K562 (cell line): ENCODE measurements around the gene ANXA3. TPM values are rescaled to one million over a fixed set of nuclear protein-coding genes. Genes with fewer than 3 reads are reported as not detected.
A peak's percentile ranks its signal among the peaks of the same experiment; 100 is the strongest.

ENCODE experiments used
- CAMTA2 ChIP-seq: fragments of 250-450 bp; sonication (Bioruptor Pico); conservative IDR thresholded peaks from 2 replicates; pipeline ENCODE4 v1.5.1; 2022
- CHD2 ChIP-seq: IDR thresholded peaks from 2 replicates; pipeline ENCODE4 v1.6.1; 2011; ENCODE audit warnings: low read depth, low read length
- ELF2 ChIP-seq: fragments of 250-450 bp; sonication (Bioruptor Pico); IDR thresholded peaks from 2 replicates; pipeline ENCODE4 v1.5.0; 2021; ENCODE audit warnings: mild to moderate bottlenecking
- ESRRA ChIP-seq: fragments of 450-650 bp; IDR thresholded peaks from 2 replicates; pipeline ENCODE4 v1.6.1; 2014; ENCODE audit warnings: low read depth, mild to moderate bottlenecking, moderate library complexity, borderline replicate concordance
- HDAC1 ChIP-seq, 2 experiments: fragments of 450-650 bp; IDR thresholded peaks; 2 replicates each; pipeline ENCODE4 v1.6.1; 2016 to 2017; ENCODE audit warnings: inconsistent platforms in 1 of 2, mild to moderate bottlenecking in 1 of 2, moderate library complexity in 1 of 2
- HDGF ChIP-seq: fragments of 450-650 bp; IDR thresholded peaks from 2 replicates; pipeline ENCODE4 v1.6.1; 2016
- KLF10 ChIP-seq: fragments of 250-450 bp; sonication (Bioruptor Pico); IDR thresholded peaks from 2 replicates; pipeline ENCODE4 v1.6.1; 2021; ENCODE audit warnings: matching md5 sums
- NR4A1 ChIP-seq, 2 experiments: fragments of 250-450 bp in 1 of 2; fragments of 450-650 bp in 1 of 2; sonication (Bioruptor Pico) in 1 of 2; IDR thresholded peaks; 2 replicates each; pipeline versions ENCODE4 v1.4.0 to v1.6.1; 2016 to 2020; ENCODE audit warnings: mild to moderate bottlenecking in 2 of 2, missing compliant biosample characterization in 1 of 2, missing genetic modification characterization in 1 of 2, moderate library complexity in 1 of 2
- PHTF2 ChIP-seq: fragments of 250-450 bp; sonication (Bioruptor Pico); IDR thresholded peaks from 2 replicates; pipeline ENCODE4 v1.5.0; 2021; ENCODE audit warnings: mild to moderate bottlenecking
- SREBF1 ChIP-seq: fragments of 150-350 bp; IDR thresholded peaks from 2 replicates; pipeline ENCODE4 v1.6.1; 2014; ENCODE audit warnings: antibody characterized with exemption, low read depth, low read length, borderline replicate concordance
- TSHZ1 ChIP-seq: fragments of 250-450 bp; sonication (Bioruptor Pico); IDR thresholded peaks from 2 replicates; pipeline ENCODE4 v1.4.0; 2020; ENCODE audit warnings: mild to moderate bottlenecking, moderate library complexity
- UBTF ChIP-seq, 2 experiments: IDR thresholded peaks; 2 replicates each; pipeline ENCODE4 v1.6.1; 2012; ENCODE audit warnings: improper control_type of control experiment in 2 of 2, low read depth in 2 of 2, low read length in 2 of 2, borderline replicate concordance in 1 of 2
- ZFP36 ChIP-seq: fragments of 150-350 bp; IDR thresholded peaks from 2 replicates; pipeline ENCODE4 v1.6.1; 2018; ENCODE audit warnings: low read length, low read depth; ENCODE audit not compliant: partially characterized antibody
- ZNF165 ChIP-seq: fragments of 250-450 bp; sonication (Bioruptor Pico); IDR thresholded peaks from 2 replicates; pipeline ENCODE4 v1.4.0; 2020; ENCODE audit warnings: borderline replicate concordance
- ZNF232 ChIP-seq: sonication (generic); formaldehyde crosslinking; IDR thresholded peaks from 2 replicates; pipeline ENCODE4 v1.8.0; 2022; ENCODE audit warnings: mild to moderate bottlenecking, missing genetic modification reagents
- ZNF274 ChIP-seq: IDR thresholded peaks from 2 replicates; pipeline ENCODE4 v1.6.1; 2011; ENCODE audit warnings: low read depth, mild to moderate bottlenecking, low read length, moderate library complexity, borderline replicate concordance
- ZNF316 ChIP-seq: fragments of 450-650 bp; IDR thresholded peaks from 2 replicates; pipeline ENCODE4 v1.6.1; 2016
- ZNF707 ChIP-seq: fragments of 250-450 bp; sonication (Bioruptor Pico); conservative IDR thresholded peaks from 2 replicates; pipeline ENCODE4 v1.8.0; 2022; ENCODE audit warnings: inconsistent platforms, mild to moderate bottlenecking, moderate library complexity
- polyA plus RNA-seq, 8 experiments: library from polyadenylated mRNA; depleted of rRNA in 4 of 8; stranded (reverse) in 5 of 8; unstranded in 3 of 8; fragments of >200 nt; fragmentation: Nextera tagmentation in 2 of 8; fragmentation: Illumina TruSeq in 1 of 8; extraction: Ambion mirVana in 2 of 8; extraction: Trizol in 1 of 8; gene quantifications; 2 replicates each; pipeline versions ENCODE4 v1.2.1 to v1.2.3, GENCODE V29; 2011 to 2014; ENCODE audit warnings: inconsistent platforms in 1 of 8, missing spikeins in 1 of 8
- total RNA-seq, 7 experiments: library from RNA; depleted of rRNA in 6 of 7; stranded (reverse); fragments of >200 nt in 6 of 7; fragmentation: Illumina TruSeq in 2 of 7; extraction: Trizol in 2 of 7; gene quantifications; 2 replicates each; pipeline versions ENCODE4 v1.2.1 to v1.2.3, GENCODE V29; 2011 to 2021; ENCODE audit warnings: low replicate concordance in 1 of 7
- TF ChIP-seq, protein P1 (sequence below): fragments of 250-450 bp; sonication (Bioruptor Pico); IDR thresholded peaks from 2 replicates; pipeline ENCODE4 v1.8.0; 2022; ENCODE audit warnings: moderate library complexity, mild to moderate bottlenecking, inconsistent platforms
- TF ChIP-seq, protein P2 (sequence below): fragments of 450-650 bp; IDR thresholded peaks from 2 replicates; pipeline ENCODE4 v1.6.1; 2016; ENCODE audit warnings: mild to moderate bottlenecking

Gene ANXA3
- total and polyA plus RNA-seq, 9 of the 15 experiments (the other 6 are each of a cell fraction or from before 2014, with no cell fraction given): 6.3 to 15.5 (median 9.8) TPM

DNA sequence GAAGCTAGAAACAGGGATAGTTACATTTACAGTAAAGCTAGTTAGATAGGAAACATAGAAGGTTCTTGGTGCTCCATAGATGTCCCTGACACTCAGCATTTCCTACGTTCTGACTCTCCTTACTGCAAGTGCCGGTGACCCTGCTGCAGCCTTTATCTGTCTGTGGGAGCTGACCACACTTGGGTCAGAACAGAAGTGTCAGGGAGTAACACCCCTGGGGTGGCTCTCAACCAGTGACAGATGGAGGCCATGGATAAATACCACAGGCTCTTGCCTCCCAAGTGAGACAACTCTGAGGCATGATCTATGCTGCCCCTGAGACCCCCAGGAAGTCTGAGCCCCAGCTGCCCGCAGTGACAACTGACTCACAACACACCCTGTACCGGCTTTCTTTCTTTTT is 69.8 kb downstream of the ANXA3 start (continued):
- TF ChIP-seq ESRRA (peak; percentile 48; the same call in 1 of the 2 replicates), HDGF (no peak), PHTF2 (CRISPR knock-in tag) (no peak), SREBF1 (no peak), HDAC1 (IDR thresholded peaks at IDR 0.05) (peak in 1 of 2 experiments; percentile 79; a peak in 2 of 4 replicates), ZNF316 (peak; percentile 59), NR4A1 (CRISPR knock-in tag; IDR thresholded peaks at IDR 0.05) (no peak), NR4A1 (tag; IDR thresholded peaks at IDR 0.05) (peak; percentile 66; the same call in 1 of the 2 replicates), ZNF232 (CRISPR knock-in tag) (no peak), CHD2 (no peak), ELF2 (CRISPR knock-in tag) (no peak), ZFP36 (no peak), ZNF165 (no peak), ZNF707 (no peak), UBTF (IDR thresholded peaks at IDR 0.05; ENCODE audit: borderline replicate concordance in 1 of 2, low read depth in 2 of 2, low read length in 2 of 2) (peak in 1 of 2 experiments; percentile 64; a peak in 1 of 4 replicates), CAMTA2 (no peak), KLF10 (CRISPR knock-in tag) (no peak), TSHZ1 (CRISPR knock-in tag) (no peak), ZNF274 (peak; percentile 54; the same call in 1 of the 2 replicates)
- TF ChIP-seq, protein P1, sequence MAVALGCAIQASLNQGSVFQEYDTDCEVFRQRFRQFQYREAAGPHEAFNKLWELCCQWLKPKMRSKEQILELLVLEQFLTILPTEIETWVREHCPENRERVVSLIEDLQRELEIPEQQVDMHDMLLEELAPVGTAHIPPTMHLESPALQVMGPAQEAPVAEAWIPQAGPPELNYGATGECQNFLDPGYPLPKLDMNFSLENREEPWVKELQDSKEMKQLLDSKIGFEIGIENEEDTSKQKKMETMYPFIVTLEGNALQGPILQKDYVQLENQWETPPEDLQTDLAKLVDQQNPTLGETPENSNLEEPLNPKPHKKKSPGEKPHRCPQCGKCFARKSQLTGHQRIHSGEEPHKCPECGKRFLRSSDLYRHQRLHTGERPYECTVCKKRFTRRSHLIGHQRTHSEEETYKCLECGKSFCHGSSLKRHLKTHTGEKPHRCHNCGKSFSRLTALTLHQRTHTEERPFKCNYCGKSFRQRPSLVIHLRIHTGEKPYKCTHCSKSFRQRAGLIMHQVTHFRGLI: no peak
- TF ChIP-seq, protein P2, sequence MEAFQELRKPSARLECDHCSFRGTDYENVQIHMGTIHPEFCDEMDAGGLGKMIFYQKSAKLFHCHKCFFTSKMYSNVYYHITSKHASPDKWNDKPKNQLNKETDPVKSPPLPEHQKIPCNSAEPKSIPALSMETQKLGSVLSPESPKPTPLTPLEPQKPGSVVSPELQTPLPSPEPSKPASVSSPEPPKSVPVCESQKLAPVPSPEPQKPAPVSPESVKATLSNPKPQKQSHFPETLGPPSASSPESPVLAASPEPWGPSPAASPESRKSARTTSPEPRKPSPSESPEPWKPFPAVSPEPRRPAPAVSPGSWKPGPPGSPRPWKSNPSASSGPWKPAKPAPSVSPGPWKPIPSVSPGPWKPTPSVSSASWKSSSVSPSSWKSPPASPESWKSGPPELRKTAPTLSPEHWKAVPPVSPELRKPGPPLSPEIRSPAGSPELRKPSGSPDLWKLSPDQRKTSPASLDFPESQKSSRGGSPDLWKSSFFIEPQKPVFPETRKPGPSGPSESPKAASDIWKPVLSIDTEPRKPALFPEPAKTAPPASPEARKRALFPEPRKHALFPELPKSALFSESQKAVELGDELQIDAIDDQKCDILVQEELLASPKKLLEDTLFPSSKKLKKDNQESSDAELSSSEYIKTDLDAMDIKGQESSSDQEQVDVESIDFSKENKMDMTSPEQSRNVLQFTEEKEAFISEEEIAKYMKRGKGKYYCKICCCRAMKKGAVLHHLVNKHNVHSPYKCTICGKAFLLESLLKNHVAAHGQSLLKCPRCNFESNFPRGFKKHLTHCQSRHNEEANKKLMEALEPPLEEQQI: no peak
